T47D (cell line): ENCODE data around the gene SLC22A13.
"Not testable (repeated sequence)": the region's sequence is repeated elsewhere in the genome, so short reads cannot be mapped to it uniquely, and the experiment has no call there.

ENCODE experiments used
- DNase-seq, 2 experiments: peaks; one replicate each; pipeline versions ENCODE4 v3.0.0 to v3.0.0-alpha.2; 2011 to 2012; ENCODE audit warnings: low read depth in 1 of 2, low spot score in 1 of 2
- JUND ChIP-seq: IDR thresholded peaks from 2 replicates; pipeline ENCODE4 v1.6.1; 2012; ENCODE audit warnings: low read depth
- in situ Hi-C: cut with HindIII; loops from 2 replicates; pipeline ENCODE4 v1.10.0; 2016; ENCODE audit warnings: low sequenced_read_pairs, low pct_unique_long_range_greater_than_20kb

The SLC22A13 gene

DNA sequence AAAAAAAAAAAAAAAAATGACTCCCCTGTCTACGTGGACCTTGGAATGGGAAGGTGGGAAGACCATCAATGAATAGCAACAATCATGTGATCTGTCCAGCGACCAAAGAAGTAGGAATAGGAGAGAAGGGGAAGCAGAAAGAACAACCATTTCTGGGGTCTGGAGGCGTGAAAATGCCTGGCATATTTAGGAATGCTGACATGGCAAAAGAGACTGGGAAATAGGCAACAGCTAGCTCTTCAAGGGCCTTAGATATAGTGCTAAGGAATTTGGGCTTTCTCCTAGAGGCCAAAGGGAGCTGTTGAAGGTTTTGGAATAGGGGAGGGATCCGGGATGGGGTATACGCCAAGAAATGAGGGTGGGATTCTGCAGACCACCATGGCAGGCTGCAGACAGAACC, 5.9 kb downstream of the SLC22A13 start:
- in situ Hi-C loops = no loop called here
- TF ChIP-seq JUND = no peak
- DNase-seq = no peak

DNA sequence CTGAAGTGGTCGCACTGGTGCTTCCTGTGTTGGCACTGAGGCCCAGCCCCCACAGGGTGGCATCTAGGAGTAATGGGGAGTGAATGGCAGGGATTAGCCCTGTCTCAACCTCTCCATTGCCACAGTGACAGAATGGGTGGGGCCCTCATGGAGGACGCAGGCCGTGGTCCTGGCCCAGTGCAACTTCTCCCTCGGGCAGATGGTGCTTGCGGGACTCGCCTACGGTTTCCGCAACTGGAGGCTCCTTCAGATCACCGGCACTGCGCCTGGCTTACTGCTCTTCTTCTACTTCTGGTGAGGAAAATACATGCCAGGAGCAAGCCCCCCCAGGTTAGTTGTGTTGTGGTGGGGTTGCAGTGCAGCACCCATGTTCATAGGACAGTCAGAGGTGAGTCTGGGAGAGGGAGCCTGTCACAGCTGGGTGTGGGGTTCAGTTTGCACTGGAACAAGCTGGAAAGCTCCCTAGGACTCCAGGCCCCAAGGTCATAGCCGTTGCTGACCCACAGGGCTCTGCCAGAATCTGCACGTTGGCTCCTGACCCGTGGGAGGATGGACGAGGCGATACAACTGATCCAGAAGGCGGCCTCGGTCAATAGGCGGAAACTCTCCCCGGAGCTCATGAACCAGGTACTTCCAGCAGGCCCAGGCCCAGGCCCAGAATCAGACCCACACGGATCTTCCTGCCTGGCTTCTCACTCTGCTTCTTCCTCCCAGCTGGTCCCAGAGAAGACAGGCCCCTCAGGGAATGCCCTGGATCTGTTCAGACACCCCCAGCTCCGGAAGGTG, 9.4 kb downstream of the SLC22A13 start:
- TF ChIP-seq JUND = no peak
- DNase-seq = no peak
- in situ Hi-C loops = no loop called here

DNA sequence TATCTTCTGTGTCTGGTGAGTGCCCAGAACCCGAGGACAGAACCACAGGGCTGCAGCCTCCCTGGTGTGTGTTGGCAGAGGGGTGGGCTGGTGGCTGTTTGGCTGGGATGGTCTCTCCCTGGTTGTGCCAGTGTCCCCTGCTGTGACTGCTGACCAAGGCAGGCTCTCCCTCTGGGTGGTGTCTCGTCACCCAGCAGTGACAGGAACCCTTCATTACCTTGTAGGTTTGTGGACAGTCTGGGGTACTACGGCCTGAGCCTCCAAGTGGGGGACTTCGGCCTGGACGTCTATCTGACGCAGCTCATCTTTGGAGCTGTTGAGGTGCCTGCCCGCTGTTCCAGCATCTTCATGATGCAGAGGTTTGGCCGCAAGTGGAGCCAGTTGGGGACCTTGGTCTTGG, 10.0 kb downstream of the SLC22A13 start:
- in situ Hi-C loops = no loop called here
- TF ChIP-seq JUND = no peak
- DNase-seq = no peak

DNA sequence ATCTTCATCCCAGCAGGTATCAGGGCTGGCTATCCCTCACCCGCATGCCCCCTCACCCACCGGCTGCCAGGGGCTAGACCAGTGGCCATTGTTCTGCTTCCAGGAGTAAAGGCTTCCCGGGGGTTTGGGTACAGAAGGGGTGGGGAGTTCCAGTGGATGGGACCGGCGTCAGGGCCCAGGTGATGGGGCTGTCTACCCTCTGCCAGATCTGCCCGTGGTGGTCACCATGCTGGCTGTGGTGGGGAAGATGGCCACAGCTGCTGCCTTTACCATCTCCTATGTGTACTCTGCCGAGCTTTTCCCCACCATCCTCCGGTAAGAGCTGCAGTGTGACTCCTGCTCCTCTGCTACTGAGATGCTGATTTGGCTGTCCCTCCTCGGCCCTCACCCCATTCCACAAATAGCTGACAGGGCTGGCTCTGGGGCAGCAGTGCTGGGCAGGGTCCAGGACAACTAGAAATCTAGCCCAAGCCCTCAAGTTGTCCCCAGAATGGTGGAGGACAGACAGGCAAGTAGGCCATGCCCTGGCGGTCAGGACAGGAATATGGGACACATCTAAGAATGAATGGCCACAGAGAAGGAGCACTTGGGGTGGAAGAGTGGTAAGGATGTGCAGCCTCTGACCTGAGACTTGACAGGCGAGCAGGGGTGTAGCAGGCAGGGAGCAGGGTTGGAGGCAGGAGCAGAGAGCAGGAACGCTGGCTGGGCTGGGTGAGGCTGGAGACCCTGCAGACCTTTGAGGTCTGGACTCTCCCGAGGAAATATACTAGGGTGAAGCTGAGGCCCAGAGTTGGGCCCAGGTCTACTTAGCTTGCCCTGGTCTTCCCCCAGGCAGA, 10.7 kb downstream of the SLC22A13 start:
- DNase-seq = no peak
- no peak for TF ChIP-seq JUND
- in situ Hi-C loops = no loop called here

DNA sequence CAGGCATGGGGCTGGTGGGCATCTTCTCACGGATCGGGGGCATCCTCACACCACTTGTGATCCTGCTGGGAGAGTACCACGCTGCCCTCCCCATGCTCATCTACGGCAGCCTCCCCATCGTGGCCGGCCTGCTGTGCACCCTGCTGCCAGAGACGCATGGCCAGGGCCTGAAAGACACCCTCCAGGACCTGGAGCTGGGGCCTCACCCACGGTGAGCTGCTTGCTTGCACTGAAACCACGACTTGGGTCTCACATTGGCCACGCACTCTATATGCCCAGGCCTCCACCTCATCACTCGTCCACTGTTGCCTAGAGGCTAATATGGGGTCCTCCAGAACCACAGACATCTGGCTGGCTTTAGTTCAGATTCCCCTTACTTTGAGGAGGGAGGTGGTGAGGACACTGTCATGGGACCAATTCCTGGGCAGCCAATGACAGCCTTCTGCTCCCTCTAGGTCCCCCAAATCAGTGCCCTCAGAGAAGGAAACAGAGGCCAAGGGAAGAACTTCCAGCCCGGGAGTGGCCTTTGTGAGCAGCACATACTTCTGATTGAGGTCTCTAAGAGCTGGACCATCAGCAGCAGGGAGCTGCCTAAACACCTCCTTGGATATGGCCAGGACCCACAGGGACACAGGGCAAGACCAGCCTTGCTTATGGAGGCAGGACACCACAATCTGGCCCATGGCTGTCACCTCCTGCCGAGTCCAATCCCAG, 11.5 kb downstream of the SLC22A13 start:
- no peak for TF ChIP-seq JUND
- DNase-seq = no peak
- in situ Hi-C loops = no loop called here

DNA sequence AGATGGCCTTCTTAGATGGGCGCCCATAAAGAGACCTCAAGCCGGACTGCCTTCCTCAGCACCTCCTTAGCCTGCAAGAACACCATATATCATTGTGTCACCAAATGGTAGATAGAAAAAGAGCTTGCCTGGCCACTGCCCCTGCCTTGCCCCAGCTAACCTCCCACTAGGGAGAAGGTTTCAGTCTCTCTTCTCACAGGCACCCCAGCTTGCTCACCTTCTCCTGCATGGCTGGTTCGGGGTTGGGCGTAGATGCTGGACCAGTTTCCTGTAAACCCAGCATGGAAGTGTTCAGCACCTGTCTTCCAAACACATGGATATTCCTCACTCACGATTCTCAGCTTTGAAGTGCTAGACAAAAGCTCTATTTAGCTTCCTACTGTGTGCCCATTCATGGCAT, 13.2 kb downstream of the SLC22A13 start:
- DNase-seq = no peak
- in situ Hi-C loops = no loop called here

DNA sequence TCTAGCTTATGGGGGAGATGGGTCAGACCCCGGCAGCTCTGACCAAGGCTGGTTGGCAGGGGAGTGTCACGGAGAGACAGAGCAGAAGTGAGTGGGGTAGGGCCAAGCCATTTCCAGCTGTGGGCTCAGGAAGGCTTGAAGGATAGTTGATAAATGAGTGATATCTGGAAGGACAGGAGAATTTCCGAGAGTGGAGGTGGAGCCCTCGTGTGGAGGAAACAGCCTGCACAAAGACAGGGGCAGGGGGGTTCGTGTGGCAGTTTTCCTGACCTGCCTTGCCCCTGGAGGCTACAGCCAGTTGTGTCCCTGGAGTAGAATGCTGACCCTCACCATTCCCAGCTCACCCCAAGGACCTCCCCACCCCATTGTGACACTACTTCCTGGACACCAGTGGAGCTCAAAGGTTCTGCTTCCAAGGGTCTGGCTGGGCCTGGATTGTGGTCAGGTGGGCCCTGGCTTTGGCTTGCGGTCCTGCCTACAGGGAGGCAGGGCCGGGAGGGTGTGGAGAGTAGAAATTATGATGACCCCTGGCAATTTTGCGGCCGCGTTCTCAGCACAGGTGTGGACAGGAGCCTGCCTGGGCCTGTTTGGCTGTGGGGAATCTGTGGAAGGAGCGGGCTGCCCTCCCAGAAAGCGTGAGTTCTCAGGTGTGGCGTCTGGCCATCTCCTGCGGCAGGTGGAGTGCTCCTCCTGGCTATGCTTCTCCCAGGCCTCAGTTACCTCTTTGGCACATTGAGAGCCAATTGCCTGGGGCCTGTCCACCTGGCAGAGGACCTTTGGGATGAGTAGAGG, 16.5 kb downstream of the SLC22A13 start, which contains the start of gene SLC22A14:
SLC22A14 (plus strand) TSS at position 400 of the 792 bp plus-strand sequence. CDS start 23,733 bp downstream, outside the sequence.
- in situ Hi-C loops = no loop called here
- DNase-seq = no peak
- no peak for TF ChIP-seq JUND

More for the DNA sequence above, 13.2 kb downstream of the SLC22A13 start:
- no peak for TF ChIP-seq JUND

DNA sequence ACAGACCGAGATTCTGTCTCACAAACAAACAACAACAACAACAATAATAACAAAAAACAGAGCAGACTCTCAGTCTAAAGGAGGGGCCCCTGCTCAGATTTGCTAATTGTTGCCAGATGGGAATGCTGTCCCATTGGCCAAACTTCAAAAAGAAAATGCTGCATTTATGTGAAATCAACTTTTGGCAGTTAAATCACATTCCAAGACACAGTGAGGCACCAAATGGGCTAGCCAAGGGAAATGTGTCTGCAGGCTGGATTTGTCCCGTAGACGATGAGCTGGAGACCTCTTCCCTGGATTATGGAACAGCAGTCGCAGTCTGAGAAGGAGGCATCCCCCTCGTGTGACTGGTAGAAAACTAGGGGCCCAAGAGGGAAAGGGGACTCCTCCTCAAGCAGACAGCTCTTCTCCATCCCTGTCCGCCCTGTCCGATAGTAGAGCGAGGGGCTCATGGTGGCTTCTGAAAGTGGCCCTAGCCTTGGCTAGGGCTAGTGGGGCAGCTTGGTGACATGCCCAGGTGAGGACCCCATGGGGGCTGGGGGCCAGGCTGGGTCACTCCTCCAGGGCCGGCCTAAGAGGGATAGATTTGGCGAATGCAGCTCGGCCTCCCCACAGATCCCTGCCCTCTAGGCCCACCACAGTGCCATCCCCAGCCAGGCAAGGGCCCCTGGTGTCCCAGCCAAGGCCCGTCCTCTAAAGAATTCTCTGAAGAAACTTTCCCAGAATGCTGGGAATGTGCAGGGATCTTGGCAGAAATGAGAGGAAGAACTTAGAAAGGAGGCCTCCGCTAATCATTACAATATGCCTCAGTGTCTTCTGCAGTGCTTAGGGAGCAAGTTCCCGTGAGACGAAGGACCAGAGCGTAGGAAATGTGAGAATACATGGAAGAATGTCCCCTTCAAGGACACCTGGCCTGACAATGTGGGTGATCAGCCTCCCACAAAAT, 18.5 kb downstream of the SLC22A13 start:
- no peak for DNase-seq
- in situ Hi-C loops = no loop called here
- no peak for TF ChIP-seq JUND

DNA sequence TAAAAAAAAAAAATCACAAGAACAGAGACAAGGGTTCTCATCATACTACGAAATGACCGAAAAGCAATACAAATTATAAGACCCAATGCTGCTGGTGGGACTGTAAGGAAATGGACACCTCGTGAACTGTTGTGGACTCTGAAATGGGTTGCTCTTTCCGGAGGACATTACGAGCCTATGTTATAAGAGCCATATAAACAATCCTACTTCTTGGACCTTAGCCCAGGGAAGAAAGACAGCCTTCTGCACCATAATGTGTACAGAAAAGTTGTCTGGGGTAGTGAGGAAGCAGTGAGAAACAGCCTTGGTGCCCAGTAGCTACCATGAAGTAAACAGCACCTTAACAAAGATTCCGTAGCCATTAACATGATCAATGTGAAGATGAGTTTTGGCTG, 19.1 kb downstream of the SLC22A13 start:
- DNase-seq = no peak

DNA sequence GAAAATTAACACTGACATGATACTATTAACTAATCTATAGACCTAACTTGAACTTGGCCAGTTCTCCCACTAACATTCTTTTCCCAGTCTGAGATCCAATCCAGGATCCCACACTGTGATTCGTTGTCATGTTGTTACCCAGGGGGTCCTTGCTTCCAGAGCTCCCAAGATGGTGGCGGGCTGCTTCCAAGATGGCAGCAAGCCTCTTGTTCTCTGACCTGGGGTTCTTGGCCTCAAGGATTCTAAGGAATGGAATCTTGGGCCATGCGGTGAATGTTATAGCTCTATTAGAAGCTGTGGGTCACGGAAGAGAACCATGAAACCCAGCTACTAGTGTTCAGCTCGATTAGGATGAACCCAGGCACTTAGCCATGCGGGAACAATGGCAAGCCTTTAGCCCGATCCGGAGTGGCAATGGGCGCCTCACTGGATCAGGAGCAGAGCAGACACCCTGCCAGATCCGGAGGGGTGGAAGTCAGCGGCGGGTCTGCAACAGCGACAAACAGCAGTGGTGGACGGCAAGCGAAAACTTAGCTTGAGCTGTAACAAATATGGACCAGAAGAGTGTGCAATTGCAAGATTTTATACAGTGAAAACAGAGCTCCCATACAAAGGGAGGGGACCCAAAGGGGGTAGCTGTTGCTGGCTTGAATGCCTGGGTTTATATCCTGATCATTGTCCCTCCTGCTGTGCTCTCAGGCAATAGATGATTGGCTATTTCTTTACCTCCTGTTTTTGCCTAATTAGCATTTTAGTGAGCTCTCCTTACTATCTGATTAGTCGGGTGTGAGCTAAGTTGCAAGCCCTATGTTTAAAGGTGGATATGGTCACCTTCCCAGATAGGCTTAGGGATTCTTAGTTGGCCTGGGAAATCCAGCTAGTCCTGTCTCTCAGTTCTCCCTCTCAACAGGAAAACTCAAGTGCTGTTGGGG, 23.9 kb downstream of the SLC22A13 start:
- DNase-seq, in situ Hi-C loops: not testable (repeated sequence)

More for the DNA sequence above, 19.1 kb downstream of the SLC22A13 start:
- TF ChIP-seq JUND = no peak
- in situ Hi-C loops = no loop called here

DNA sequence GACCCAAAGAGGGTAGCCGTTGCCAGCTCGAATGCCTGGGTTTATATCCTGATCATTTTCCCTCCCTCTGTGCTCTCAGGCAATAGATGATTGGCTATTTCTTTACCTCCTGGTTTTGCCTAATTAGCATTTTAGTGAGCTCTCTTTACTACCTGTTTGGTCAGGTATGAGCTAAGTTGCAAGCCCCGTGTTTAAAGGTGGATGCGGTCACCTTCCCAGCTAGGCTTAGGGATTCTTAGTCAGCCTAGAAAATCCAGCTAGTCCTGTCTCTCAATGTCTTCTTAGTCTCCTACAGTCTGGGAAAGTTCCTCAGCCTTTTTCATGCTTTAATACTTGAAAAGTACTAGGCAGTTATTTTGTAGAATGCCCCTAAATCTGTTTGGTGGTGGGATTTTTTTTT, 31.4 kb downstream of the SLC22A13 start:
- DNase-seq = peak in 1 of 2 experiments; percentile 65
- in situ Hi-C loops = not testable (repeated sequence)
